OCI-LY1 (cell line): ENCODE results near the gene SLC25A21.

ENCODE experiments used
- H2AFZ ChIP-seq: fragments of 200-600 bp; sonication (generic), shearing (Covaris generic); 2 replicates; pipeline ENCODE4 v1.6.0; 2014; ENCODE audit warnings: antibody characterized with exemption, mild to moderate bottlenecking, low read length
- H3F3A ChIP-seq: fragments of 200-600 bp; sonication (generic), shearing (Covaris generic); 2 replicates; pipeline ENCODE4 v1.6.0; 2014; ENCODE audit warnings: mild to moderate bottlenecking, antibody characterized with exemption, low read length, moderate library complexity; ENCODE audit not compliant: insufficient read depth
- H3K27ac ChIP-seq: fragments of 200-600 bp; sonication (generic); 2 replicates; pipeline ENCODE4 v1.5.1; 2014; ENCODE audit warnings: low read length, mixed run types, mild to moderate bottlenecking, low read depth; ENCODE audit not compliant: poor library complexity, severe bottlenecking
- H3K27me3 ChIP-seq: fragments of 200-600 bp; sonication (generic); 2 replicates; pipeline ENCODE4 v1.6.0; 2014; ENCODE audit warnings: antibody characterized with exemption, mild to moderate bottlenecking, low read length, moderate library complexity; ENCODE audit not compliant: insufficient read depth
- H3K36me3 ChIP-seq: fragments of 200-600 bp; sonication (generic); 2 replicates; pipeline ENCODE4 v1.6.1; 2014; ENCODE audit warnings: mild to moderate bottlenecking, antibody characterized with exemption, low read length, moderate library complexity, mixed read lengths; ENCODE audit not compliant: insufficient read depth
- H3K4me1 ChIP-seq: fragments of 200-600 bp; sonication (generic); 2 replicates; pipeline ENCODE4 v1.5.1; 2014; ENCODE audit warnings: mild to moderate bottlenecking, low read length, moderate library complexity; ENCODE audit not compliant: insufficient read depth, severe bottlenecking
- H3K4me2 ChIP-seq: fragments of 200-600 bp; sonication (generic), shearing (Covaris generic); 2 replicates; pipeline ENCODE4 v1.6.1; 2014; ENCODE audit warnings: low read length
- H3K4me3 ChIP-seq: fragments of 200-600 bp; sonication (generic); 2 replicates; pipeline ENCODE4 v1.5.1; 2014; ENCODE audit warnings: low read length, low read depth, mild to moderate bottlenecking, mixed read lengths; ENCODE audit not compliant: poor library complexity, severe bottlenecking
- H3K79me2 ChIP-seq: fragments of 200-600 bp; shearing (Covaris generic); 2 replicates; pipeline ENCODE4 v1.6.1; 2016; ENCODE audit warnings: mixed run types, low read length, mixed read lengths; ENCODE audit not compliant: insufficient read depth
- H3K9ac ChIP-seq: fragments of 200-600 bp; sonication (generic), shearing (Covaris generic); 2 replicates; pipeline ENCODE4 v1.6.1; 2014; ENCODE audit warnings: mild to moderate bottlenecking, low read length, mixed read lengths
- H3K9me2 ChIP-seq: fragments of 200-600 bp; sonication (generic), shearing (Covaris generic); 2 replicates; pipeline ENCODE4 v1.6.1; 2014; ENCODE audit warnings: low read depth, mild to moderate bottlenecking, low read length, mixed read lengths
- H3K9me3 ChIP-seq: fragments of 200-600 bp; shearing (Covaris generic); 2 replicates; pipeline ENCODE4 v1.6.1; 2014; ENCODE audit warnings: low read length, mixed read lengths
- H4K20me1 ChIP-seq: fragments of 200-600 bp; sonication (generic), shearing (Covaris generic); 2 replicates; pipeline ENCODE4 v1.6.0; 2016; ENCODE audit warnings: mild to moderate bottlenecking, low read length; ENCODE audit not compliant: insufficient read depth
- EZH2 ChIP-seq: fragments of 200-600 bp; sonication (generic), shearing (Covaris generic); IDR thresholded peaks from 2 replicates; pipeline ENCODE4 v1.8.0; 2017; ENCODE audit warnings: borderline replicate concordance, mixed run types, mild to moderate bottlenecking, antibody characterized with exemption, low read length, moderate library complexity, mixed read lengths
- TF ChIP-seq, protein P1 (sequence below): fragments of 200-600 bp; sonication (generic), shearing (Covaris generic); IDR thresholded peaks from 2 replicates; pipeline ENCODE4 v1.5.1; 2017; ENCODE audit warnings: mild to moderate bottlenecking, antibody characterized with exemption, low read length, moderate library complexity, mixed read lengths

Gene SLC25A21

DNA sequence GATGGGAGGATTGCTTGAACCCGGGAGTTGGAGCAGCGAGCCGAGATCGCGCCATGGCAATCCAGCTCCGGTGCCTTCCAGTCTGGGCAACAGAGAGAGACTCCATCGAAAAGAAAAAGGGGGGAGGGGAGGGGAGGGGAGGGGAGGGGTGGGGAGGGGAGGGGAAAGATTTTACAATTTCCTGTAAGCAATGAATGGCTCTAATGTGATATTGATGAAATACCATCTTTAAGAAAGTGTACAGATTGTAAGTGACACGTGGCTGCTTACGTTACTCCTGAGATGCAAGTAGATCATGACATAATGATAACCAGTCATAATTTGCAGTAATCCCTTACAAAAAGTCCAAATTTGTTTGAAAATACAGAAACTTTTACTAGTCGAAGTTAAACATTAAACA lies 1.4 kb downstream of the SLC25A21 start:
- Histone ChIP-seq H3K4me3 (no peak overlapping the region), H3K27ac (no peak overlapping the region), H3K27me3 (no peaks in the 10 kb centered on the region), H3F3A (no peaks in the 10 kb centered on the region), H3K4me1 (no peaks in the 10 kb centered on the region), H3K79me2 (no peaks in the 10 kb centered on the region), H3K36me3 (no peaks in the 10 kb centered on the region), H3K9me2 (no peaks in the 10 kb centered on the region), H2AFZ (no peak overlapping the region), H3K4me2 (no peak overlapping the region), H3K9ac (no peak overlapping the region), H4K20me1 (no peaks in the 10 kb centered on the region), H3K9me3 (no peaks in the 10 kb centered on the region)
- TF ChIP-seq, protein P1, sequence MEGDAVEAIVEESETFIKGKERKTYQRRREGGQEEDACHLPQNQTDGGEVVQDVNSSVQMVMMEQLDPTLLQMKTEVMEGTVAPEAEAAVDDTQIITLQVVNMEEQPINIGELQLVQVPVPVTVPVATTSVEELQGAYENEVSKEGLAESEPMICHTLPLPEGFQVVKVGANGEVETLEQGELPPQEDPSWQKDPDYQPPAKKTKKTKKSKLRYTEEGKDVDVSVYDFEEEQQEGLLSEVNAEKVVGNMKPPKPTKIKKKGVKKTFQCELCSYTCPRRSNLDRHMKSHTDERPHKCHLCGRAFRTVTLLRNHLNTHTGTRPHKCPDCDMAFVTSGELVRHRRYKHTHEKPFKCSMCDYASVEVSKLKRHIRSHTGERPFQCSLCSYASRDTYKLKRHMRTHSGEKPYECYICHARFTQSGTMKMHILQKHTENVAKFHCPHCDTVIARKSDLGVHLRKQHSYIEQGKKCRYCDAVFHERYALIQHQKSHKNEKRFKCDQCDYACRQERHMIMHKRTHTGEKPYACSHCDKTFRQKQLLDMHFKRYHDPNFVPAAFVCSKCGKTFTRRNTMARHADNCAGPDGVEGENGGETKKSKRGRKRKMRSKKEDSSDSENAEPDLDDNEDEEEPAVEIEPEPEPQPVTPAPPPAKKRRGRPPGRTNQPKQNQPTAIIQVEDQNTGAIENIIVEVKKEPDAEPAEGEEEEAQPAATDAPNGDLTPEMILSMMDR, result no peak
- TF ChIP-seq EZH2, result no peak

DNA sequence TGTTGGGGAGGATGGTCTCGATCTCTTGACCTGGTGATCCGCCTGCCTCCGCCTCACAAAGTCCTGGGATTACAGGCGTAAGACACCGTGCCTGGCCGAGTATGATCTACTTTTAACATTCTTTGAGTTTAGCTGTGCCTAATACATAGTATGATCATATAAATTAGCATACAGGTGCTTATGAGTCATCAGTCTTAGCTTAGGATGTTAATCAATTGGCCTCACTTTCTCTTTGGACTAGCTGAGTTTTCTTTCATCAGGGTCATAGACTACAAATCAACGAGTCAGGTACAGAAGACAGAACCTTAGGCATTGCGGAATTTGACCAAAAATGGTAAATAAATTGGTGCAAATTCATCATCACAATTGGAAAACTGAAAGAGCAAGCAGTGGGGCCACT lies 2.2 kb downstream of the SLC25A21 start:
- Histone ChIP-seq H3F3A (no peaks in the 10 kb centered on the region), H3K27me3 (no peaks in the 10 kb centered on the region), H3K9me2 (no peaks in the 10 kb centered on the region), H3K9ac (no peak overlapping the region), H3K4me2 (no peak overlapping the region), H4K20me1 (no peaks in the 10 kb centered on the region), H2AFZ (no peak overlapping the region), H3K27ac (no peak overlapping the region), H3K36me3 (no peaks in the 10 kb centered on the region), H3K4me1 (no peaks in the 10 kb centered on the region), H3K79me2 (no peaks in the 10 kb centered on the region), H3K9me3 (no peaks in the 10 kb centered on the region), H3K4me3 (no peak overlapping the region)
- TF ChIP-seq EZH2, result no peak
- TF ChIP-seq, protein P1, result no peak

DNA sequence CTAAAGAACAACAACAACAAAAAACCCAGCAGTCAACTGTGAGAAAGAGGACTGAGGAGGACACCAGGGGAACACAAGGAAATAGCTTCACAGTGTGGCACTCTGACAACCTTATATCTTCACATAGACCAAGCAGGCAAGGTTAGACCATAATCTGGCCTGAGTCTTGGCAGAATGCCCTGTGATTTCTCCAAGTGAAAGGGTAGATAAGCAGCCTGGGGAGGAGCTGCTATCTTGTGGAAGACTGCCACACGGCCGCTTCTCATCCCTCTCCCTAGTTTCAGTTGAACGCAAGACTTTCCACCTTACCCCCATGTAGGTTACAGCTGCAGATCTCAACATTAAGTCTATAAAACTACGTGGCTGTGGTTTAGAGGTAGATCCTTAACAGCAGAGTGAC lies 3.7 kb downstream of the SLC25A21 start:
- Histone ChIP-seq H3K9me3 (no peaks in the 10 kb centered on the region), H2AFZ (no peak overlapping the region), H3K9me2 (no peaks in the 10 kb centered on the region), H3K27me3 (no peaks in the 10 kb centered on the region), H3F3A (no peaks in the 10 kb centered on the region), H4K20me1 (no peaks in the 10 kb centered on the region), H3K9ac (no peak overlapping the region), H3K27ac (no peak overlapping the region), H3K79me2 (no peaks in the 10 kb centered on the region), H3K4me1 (no peaks in the 10 kb centered on the region), H3K36me3 (no peaks in the 10 kb centered on the region), H3K4me3 (no peak overlapping the region), H3K4me2 (no peak overlapping the region)
- TF ChIP-seq EZH2, result no peak
- TF ChIP-seq, protein P1, result no peak
